NCI-H2107 treated with DMSO at 0.1 percent for 48 hours (cell line): Measurements from ENCODE around the gene C4orf17.
A peak's percentile ranks its signal among the peaks of the same experiment; 100 is the strongest.

Experiments
- DNase-seq: peaks from one replicate; lab custom pipeline; 2025; ENCODE audit not compliant: unreplicated experiment; lab: John Stamatoyannopoulos, UW

Gene C4orf17

DNA sequence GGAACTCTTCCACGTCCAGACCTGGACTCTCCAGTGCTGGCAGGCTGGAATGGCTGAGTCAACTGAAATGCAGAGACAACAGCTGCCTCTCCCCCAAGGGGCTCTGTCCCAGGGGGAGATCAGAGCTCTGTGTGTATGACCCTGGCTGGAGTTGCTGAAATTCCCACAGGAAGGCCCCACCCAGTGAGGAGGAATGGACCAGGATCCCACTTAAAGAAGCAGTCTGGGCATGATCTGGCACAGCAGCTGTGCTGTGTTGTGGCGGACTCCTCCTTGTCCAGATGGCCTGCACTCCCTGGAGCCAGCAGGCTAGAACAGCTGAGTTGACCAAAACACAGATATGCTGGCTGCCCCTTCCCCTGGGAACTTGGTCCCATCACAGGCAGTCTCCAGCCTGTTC lies 25.4 kb downstream of the C4orf17 start:
- no peak for DNase-seq

DNA sequence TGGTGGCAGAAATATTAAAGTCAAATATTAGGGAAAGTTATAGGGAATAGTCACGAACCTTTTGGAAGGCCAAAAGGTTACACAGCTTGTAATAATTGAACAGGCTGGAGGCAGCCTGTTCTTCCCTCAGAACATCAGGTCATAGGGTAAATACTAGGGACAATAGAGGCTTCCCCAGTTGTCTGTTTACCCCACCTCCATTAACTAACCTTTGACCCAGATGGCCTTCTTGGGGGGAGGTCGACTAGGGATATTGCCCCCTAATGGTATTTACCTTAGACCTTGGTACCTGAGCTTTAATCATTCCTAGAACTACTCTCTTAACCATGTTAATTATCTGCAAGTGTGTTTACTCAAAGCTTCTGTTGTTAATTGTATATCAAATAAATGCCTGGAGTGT lies 26.0 kb downstream of the C4orf17 start:
- DNase-seq: no peak

DNA sequence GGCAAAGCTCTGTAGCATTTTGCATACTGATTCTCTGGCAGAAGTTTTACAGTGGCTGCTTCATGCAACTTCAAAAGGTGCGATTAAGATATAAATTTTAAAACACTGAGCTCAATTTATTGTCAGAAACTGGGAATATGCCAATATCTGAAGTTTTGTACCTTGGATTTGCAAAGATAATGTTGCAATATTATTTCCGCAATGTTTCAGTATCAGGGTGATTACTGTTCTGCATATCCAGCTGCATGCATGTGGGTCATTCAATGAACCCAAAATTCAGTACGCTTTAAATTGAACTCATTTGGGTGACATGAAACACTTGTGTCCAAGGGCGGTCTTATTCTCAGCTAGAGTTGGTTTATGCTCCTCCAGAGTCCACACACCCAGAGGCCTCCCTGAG lies 26.9 kb downstream of the C4orf17 start:
- DNase-seq: no peak

DNA sequence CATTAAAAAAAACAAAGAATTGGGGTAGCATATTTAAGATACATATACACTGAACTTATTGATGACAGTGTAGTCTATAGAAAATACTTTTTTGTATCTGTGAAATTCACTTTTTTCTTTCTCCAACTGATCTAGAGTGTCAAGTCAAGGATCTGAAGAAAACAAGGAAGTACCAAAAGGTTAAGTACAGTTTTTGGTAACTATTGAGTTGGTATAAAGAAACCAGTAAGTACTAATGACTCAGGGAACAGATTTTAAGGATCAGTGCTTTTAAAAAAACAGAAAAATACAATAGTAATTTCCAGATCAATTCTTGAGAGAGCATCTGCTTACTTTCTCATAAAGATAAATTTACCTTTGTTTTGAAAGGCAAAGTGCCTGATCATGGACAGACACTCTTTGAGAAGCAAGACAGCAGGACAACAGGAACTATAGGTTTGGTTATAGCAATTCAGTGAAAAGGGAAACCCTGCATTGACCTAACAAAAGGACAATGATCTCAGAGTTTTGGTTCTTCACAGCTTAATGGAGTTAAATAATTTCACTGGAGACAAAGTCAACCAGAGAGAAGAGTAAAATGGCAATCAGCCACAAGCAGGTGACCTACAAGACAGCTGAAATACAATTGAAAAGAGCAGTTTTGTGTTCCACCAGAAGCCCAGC lies 29.6 kb downstream of the C4orf17 start:
- no peak for DNase-seq

DNA sequence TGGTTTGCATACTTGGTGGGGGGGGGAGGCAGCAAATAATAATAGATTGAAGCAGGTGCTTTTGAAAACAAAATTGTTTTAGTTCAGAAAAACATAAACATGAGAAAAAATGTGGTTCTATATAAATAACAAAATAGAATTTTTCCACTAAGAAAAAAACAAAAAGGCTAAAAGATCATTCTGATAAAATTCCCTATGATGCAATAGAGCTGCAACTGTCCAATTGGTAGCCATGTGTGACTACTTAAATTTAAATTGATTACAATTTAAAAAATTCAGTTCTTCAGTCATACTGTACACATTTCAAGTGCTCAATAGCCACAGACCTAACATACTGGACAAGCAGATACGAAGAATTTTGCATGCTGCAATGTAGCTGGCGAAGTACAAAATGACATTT lies 42.1 kb downstream of the C4orf17 start:
- DNase-seq: no peak

DNA sequence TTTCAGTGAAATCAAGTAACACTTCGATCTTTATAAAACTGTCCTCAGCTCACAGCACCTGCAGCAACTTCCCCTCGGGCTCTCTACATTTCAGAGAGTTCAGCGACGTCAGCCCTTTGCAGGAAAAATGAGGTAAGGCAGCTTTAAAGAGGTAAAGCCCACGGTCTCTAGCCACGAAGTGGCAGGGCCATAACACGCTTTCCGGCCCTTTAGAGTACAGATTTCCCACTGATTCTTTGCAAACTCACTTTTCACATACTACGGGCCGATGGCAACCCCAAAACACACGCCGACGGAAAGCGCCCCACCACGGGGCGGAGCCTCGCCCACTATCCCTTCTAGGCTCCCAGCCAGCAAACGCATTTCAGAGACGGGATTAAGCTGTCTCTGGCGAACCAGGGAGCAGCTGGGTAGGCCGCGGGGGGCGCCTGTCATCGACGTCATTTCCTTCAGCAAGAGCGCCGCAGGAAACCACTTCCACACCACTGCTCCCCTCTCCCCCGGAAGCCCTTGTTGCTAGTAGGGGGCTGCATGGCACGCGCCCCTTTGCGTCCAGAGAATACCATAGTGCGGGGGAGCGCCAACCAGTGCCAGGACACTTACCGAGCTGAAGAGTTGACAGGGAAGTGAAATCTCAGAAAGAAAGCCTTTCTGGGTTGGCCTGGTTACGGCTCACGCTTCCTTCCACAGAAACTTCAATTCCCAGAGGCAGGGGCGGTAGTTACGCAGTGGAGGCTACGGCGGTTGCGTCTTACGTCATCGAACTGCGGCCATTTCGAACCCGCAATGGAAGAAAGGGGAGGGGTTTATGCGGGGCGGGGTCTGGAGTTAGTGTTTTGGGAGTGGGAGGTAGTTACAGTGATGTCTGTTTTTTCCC lies 52.7 kb downstream of the C4orf17 start, which contains the start of gene TRMT10A:
Gene TRMT10A, minus strand, starts transcription at position 730 of the 877 bp plus-strand sequence. CDS start 4,701 bp downstream, outside the sequence.
- peak; percentile 87 for DNase-seq

DNA sequence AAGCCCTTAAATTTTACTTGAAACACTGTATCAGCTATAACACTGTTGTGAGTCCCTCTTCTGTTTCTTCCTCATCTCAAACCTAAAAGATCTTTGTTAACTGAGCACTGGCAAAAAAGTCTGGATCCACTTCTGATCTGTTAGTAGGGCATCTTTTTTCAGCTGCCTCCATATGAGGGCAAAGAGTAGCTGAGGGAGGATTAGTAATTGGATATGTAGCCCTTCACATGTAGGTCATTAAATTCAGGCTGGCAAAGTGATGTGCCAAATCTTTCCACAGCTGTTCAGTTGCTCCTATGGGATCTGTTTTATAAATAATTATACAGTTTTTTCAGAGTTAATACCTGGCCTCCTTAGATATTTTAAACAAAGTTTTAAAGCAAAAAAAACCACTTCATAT lies 54.1 kb downstream of the C4orf17 start:
- peak; percentile 38 for DNase-seq

DNA sequence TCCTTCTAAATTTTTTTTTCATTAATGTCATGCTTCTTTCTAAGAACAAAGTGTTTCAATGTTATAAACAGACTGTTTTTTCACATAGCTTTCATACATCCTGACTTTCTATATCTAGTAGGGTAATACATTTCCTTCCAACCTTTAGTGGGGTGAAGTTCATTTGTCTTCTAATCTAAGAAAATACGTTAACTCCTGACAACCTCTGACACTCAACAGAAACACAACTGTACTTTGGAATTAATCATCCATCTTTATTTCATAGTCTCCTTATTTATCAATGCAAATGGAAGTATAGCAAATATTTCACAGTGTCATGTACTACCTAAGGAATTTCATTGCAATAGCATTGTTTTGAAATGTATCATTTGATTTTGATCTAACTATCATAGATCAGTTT lies 61.1 kb downstream of the C4orf17 start:
- DNase-seq: no peak

DNA sequence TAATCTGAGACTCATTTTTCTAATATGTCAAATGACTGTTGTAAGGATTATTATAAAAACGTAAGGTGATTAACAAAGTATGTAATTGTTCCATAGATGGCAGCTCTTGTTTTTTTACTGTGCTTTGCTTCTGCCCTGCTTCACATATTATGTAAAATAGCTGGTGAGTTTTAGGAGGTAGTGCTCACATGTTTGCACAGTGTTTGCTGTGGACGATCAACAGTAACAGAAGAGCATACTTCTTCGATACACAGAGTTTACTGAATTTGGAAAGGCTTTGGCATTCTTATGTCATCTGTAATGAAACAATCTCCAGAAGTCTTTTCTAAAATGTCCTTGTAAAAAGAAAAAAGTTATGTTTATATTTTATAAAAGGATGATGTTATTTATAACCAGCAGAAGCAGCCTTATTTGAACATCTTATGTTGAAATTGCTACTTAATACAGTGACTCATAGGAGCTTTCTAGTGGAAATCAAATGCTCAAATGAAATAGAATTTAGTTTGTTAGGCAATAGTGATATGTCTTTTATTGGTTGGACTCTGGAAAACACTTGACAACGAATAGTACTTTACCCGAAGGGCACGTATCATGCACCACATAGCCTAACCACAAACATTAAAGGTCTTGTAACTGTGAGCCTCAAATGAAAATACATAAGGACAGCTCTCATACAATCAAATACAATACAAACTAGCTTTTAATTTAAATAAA lies 61.9 kb downstream of the C4orf17 start:
- peak; percentile 41 for DNase-seq

DNA sequence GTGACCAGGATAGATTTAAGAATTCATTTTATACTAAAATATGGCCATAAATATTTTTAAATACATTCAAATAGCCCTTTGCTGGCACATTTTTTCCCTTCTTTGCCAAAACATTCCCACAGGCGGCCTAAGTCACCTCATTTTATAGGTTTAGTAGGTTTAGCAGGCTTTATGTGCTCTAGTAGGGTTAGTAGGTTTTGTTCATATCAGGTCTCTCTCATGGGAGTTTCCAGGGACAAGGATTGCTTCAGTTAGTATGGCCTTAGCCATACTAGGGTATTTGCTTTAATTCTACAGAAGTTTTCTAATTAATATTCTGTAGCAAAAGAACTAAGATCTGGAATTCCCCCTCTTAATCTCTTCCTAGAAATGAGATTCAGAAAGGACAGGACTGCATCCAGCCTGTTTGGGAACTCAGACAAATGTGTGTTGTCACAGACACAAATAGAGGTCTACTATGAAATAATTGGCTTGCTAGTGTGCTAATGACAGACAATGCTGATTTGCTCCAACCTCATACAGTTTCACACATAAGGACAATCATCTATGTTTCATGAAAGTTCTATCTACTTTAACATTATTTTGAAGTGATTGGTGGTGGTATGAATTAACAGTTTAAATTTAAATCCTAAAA lies 63.0 kb downstream of the C4orf17 start:
- DNase-seq: no peak

DNA sequence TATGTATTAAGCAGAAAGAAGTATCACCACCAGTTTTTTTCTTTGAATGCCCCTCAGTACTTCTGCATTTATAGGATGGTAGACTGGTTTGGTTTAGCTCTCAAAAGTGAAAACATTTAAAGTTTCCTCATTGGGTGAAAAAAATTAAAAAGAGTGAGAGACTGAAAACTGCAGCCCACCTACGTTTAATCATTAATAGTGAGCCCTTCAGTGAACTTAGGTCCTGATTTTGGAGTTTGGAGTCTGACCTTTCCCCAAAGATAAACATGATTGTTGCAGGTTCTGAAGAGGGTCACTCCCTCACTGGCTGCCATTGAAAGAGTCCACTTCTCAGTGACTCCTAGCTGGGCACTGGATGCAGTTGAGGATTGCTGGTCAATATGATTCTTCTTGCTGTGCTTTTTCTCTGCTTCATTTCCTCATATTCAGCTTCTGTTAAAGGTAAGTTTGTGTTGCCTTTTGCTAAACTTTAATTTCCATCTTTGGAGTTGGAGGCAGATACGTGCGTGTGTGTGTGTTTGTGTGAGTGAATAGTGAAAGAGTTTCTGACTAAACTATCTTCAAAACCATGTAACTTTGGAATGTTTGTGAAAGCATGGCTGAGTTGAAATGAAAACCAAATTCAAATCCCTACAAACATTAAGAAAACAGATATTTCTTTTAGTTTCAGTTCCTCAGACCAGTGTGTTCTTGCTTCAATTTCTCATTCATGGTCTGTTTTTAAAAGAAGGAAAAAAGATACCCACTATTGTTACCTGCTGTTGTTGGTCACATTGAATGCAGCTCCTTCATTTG lies 63.9 kb downstream of the C4orf17 start, which contains the start of gene MTTP:
Gene MTTP, plus strand, starts transcription at position 295 of the 795 bp plus-strand sequence. Its CDS starts 86 bp downstream, at position 381.
- DNase-seq: no peak

DNA sequence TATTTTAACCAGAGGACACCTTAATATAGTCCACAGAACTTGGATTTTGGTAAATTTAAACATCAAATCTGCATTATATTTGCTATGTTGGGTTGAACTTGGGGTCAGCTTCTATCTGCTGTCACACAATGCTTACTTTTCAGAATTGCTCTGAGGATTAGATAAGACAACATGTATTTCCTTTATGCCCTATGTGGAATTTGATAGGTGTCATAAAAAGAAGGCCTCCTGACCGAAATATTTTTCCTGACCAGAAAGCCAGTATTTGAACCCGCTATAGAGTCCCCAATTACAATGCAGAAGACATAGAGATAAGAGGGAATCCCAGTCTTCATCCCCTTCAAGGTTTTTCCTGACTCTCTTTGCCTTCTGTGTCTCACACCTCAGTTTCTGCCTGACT lies 67.9 kb downstream of the C4orf17 start:
- DNase-seq: no peak

DNA sequence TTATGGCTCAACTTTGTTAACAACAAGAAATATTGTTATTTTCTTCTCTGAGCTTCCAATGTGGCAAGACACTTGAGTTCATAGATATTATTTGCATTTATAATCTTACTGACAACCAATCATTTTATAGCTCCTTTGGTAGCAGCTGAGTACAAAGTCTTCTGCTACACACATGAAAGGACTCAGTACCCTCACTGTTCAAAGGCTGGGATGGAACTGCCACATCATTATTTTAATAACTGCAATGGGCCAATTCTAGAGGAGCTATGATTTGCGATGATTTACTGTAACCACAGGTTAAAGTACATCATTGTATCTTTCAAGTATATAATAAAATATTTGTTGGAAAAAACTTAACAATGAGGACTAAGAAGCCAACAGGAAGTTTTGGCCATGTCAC lies 74.7 kb downstream of the C4orf17 start:
- no peak for DNase-seq

DNA sequence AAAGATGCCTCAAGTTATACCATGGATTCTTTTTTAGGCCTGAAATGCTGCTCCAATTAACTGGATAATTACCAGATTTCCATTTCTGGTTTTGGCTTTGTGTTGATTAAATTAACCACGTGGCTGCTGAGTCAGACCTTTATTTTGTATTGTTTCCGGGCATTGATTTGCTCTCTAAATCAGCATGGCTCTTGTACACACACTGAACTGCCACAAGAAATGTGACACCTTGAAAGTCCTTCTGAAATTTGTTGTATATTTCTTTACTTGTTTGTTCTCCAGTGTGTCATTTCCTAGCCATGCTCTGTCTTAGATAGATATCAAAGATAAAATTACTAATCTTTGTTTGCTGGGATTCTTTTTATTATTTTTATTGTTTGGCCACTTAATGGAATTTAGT lies 75.5 kb downstream of the C4orf17 start:
- DNase-seq: peak; percentile 61

DNA sequence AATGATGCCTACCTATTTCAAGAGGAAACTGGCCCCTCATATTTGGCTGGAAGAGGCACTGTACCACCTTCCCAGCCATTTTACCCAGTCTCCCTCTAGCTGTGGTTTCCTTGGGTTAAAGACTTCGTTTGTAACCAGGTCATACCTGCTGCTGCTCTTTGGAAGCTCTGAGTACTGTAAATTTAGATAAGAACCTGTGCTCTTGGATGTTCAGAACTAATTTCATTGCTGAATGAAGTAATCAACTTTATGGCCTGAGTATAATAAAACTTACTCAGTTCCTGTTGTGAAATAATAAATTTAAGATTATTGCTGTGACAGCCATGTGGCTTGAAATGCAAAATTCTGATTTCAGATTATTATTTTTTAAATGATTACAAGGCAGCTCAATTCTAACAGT lies 76.0 kb downstream of the C4orf17 start:
- no peak for DNase-seq

DNA sequence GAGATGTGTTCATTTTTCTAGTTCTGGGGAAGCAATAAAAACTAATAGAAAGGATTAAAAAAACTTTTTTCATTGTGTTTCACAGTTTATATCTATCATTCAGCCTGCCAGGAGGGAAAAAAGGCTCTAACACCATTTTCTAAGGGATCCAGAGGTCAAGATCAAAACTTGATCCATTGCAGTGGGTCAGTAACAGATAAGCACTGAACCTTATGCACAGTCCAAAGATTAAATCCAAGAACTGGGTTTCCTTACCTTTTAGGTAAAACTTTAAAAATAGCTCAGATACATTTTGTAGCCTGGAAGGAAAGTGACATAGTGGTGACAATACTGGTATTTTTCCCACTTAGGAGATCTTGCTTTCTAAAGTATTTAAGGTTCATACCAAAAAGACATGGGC lies 76.5 kb downstream of the C4orf17 start:
- DNase-seq: no peak

DNA sequence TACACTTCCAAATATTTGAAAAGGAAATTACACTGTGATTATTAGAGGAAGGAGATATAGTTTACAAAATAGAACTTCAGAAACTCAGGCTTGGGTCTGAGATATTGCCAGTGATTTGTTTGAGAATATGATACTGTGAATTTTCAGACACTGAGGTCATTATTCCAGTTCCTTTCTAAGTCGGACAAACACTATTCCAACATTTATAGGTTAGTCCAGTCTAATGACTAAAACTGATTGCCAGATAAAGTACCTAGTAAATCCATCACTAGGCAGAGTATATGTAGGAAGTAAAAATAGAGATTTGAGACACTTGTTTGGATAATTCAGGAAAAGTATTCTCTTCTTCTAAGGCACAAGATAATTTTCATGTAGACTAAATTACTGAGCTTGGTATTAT lies 77.0 kb downstream of the C4orf17 start:
- no peak for DNase-seq

DNA sequence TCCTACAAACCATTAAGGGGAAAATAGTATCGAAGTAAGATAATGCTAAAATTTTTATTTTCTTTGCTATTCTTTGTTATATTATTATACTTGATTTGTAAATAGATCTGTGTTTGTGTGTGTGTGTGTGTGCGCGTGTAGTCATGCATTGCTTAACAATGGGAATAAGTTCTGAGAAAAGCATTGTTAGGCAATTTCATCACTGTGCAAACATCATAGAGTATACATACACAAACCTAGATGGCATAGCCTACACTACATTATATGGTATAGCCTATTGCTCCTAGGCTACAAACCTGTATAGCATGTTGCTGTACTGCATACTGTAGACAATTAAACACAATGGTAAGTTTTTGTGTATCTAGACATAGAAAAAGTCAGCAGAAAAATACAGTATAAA lies 80.9 kb downstream of the C4orf17 start:
- DNase-seq: no peak
